ENCODE results near the gene IGHMBP2. TPM values are rescaled to one million over a fixed set of nuclear protein-coding genes. Genes with fewer than 3 reads are reported as not detected.

The IGHMBP2 gene
- total RNA-seq, 1 donor from 2014 or later, result 28.3 TPM

GRCh38 chr11:68912254-68912653 is 8.6 kb downstream of the IGHMBP2 start:
- H3K27ac Mint-ChIP-seq, result no peak overlapping the region
- TF ChIP-seq CTCF (IDR thresholded peaks at IDR 0.05; ENCODE audit: unreplicated experiment), result no peak
- H3K4me1 Mint-ChIP-seq, result no peaks in the 10 kb centered on the region
- H3K36me3 Mint-ChIP-seq, result peaks cover 36% of the 10 kb centered on the region
- H3K4me3 Mint-ChIP-seq, result no peak overlapping the region
- H3K27me3 Mint-ChIP-seq (ENCODE audit: low read depth), result no peaks in the 10 kb centered on the region
- DNase-seq (ENCODE audit: low spot score in 2 of 2, unreplicated experiment in 2 of 2), result no peak
- H3K9me3 Mint-ChIP-seq, result no peaks in the 10 kb centered on the region

GRCh38 chr11:68913188-68913587 is 9.5 kb downstream of the IGHMBP2 start:
- H3K9me3 Mint-ChIP-seq, result no peaks in the 10 kb centered on the region
- H3K4me3 Mint-ChIP-seq, result no peak overlapping the region
- no peak for DNase-seq (ENCODE audit: low spot score in 2 of 2, unreplicated experiment in 2 of 2)
- no peaks in the 10 kb centered on the region for H3K4me1 Mint-ChIP-seq
- no peak for TF ChIP-seq CTCF (IDR thresholded peaks at IDR 0.05; ENCODE audit: unreplicated experiment)
- H3K36me3 Mint-ChIP-seq, result peaks cover 36% of the 10 kb centered on the region
- no peaks in the 10 kb centered on the region for H3K27me3 Mint-ChIP-seq (ENCODE audit: low read depth)
- H3K27ac Mint-ChIP-seq, result no peak overlapping the region

GRCh38 chr11:68914761-68915160 is 11.1 kb downstream of the IGHMBP2 start:
- H3K27me3 Mint-ChIP-seq (ENCODE audit: low read depth), result no peaks in the 10 kb centered on the region
- peaks cover 41% of the 10 kb centered on the region for H3K36me3 Mint-ChIP-seq
- no peak for DNase-seq (ENCODE audit: low spot score in 2 of 2, unreplicated experiment in 2 of 2)
- H3K4me1 Mint-ChIP-seq, result no peaks in the 10 kb centered on the region
- TF ChIP-seq CTCF (IDR thresholded peaks at IDR 0.05; ENCODE audit: unreplicated experiment), result no peak
- H3K9me3 Mint-ChIP-seq, result no peaks in the 10 kb centered on the region
- H3K27ac Mint-ChIP-seq, result no peak overlapping the region
- H3K4me3 Mint-ChIP-seq, result no peak overlapping the region

- Mint-ChIP-seq H3K4me3 (no peak overlapping the region), H3K36me3 (peaks cover 41% of the 10 kb centered on the region), H3K9me3 (no peaks in the 10 kb centered on the region), H3K27ac (no peak overlapping the region), H3K4me1 (no peaks in the 10 kb centered on the region), H3K27me3 (ENCODE audit: low read depth) (no peaks in the 10 kb centered on the region)
- no peak for DNase-seq (ENCODE audit: low spot score in 2 of 2, unreplicated experiment in 2 of 2)
- TF ChIP-seq CTCF (IDR thresholded peaks at IDR 0.05; ENCODE audit: unreplicated experiment), result no peak
Measured at GRCh38 chr11:68916439-68916838, 12.7 kb downstream of the IGHMBP2 start.

- Mint-ChIP-seq H3K27me3 (ENCODE audit: low read depth) (no peaks in the 10 kb centered on the region), H3K9me3 (peaks cover 22% of the 10 kb centered on the region), H3K4me3 (no peak overlapping the region), H3K4me1 (no peaks in the 10 kb centered on the region), H3K27ac (no peak overlapping the region), H3K36me3 (peaks cover 74% of the 10 kb centered on the region)
- TF ChIP-seq CTCF (IDR thresholded peaks at IDR 0.05; ENCODE audit: unreplicated experiment), result no peak
- DNase-seq (ENCODE audit: low spot score in 2 of 2, unreplicated experiment in 2 of 2), result no peak
Measured at GRCh38 chr11:68923614-68924013, 19.9 kb downstream of the IGHMBP2 start.
